ENCODE measurements around the gene PLCB1.

PLCB1 gene

GRCh38 chr20:8402798-8403197, 270.7 kb downstream of the PLCB1 start:
- Mint-ChIP-seq H3K4me1 (no peaks in the 10 kb centered on the region), H3K36me3 (no peaks in the 10 kb centered on the region), H3K27ac (no peak overlapping the region), H3K27me3 (no peaks in the 10 kb centered on the region), H3K9me3 (no peaks in the 10 kb centered on the region), H3K4me3 (no peak overlapping the region)

GRCh38 chr20:8404912-8405635, 273.0 kb downstream of the PLCB1 start:
- H3K27ac Mint-ChIP-seq, result no peak overlapping the region

GRCh38 chr20:8406391-8406790, 274.3 kb downstream of the PLCB1 start:
- H3K27me3 Mint-ChIP-seq, result no peaks in the 10 kb centered on the region
- no peak overlapping the region for H3K4me3 Mint-ChIP-seq
- no peaks in the 10 kb centered on the region for H3K9me3 Mint-ChIP-seq
- H3K36me3 Mint-ChIP-seq, result no peaks in the 10 kb centered on the region
- H3K4me1 Mint-ChIP-seq, result no peaks in the 10 kb centered on the region
- no peak overlapping the region for H3K27ac Mint-ChIP-seq

More at GRCh38 chr20:8404912-8405635, 273.0 kb downstream of the PLCB1 start:
- H3K4me3 Mint-ChIP-seq, result no peak overlapping the region
- H3K36me3 Mint-ChIP-seq, result no peaks in the 10 kb centered on the region
- no peaks in the 10 kb centered on the region for H3K9me3 Mint-ChIP-seq
- no peaks in the 10 kb centered on the region for H3K4me1 Mint-ChIP-seq
- no peaks in the 10 kb centered on the region for H3K27me3 Mint-ChIP-seq

- no peak overlapping the region for H3K4me3 Mint-ChIP-seq
- H3K27me3 Mint-ChIP-seq, result no peaks in the 10 kb centered on the region
- no peak overlapping the region for H3K27ac Mint-ChIP-seq
- H3K9me3 Mint-ChIP-seq, result no peaks in the 10 kb centered on the region
- H3K4me1 Mint-ChIP-seq, result no peaks in the 10 kb centered on the region
- H3K36me3 Mint-ChIP-seq, result no peaks in the 10 kb centered on the region
These were observed 276.7 kb downstream of the PLCB1 start for GRCh38 chr20:8408587-8409307.

GRCh38 chr20:8413691-8414090, 281.6 kb downstream of the PLCB1 start:
- Mint-ChIP-seq H3K36me3 (no peaks in the 10 kb centered on the region), H3K27ac (no peak overlapping the region), H3K9me3 (no peaks in the 10 kb centered on the region), H3K4me1 (no peaks in the 10 kb centered on the region), H3K4me3 (no peak overlapping the region), H3K27me3 (no peaks in the 10 kb centered on the region)

- Mint-ChIP-seq H3K27ac (no peak overlapping the region), H3K4me1 (no peaks in the 10 kb centered on the region), H3K4me3 (no peak overlapping the region), H3K27me3 (no peaks in the 10 kb centered on the region), H3K9me3 (no peaks in the 10 kb centered on the region), H3K36me3 (no peaks in the 10 kb centered on the region)
These were observed 282.7 kb downstream of the PLCB1 start for GRCh38 chr20:8414586-8415274.

GRCh38 chr20:8421981-8422380, 289.9 kb downstream of the PLCB1 start:
- Mint-ChIP-seq H3K27ac (no peak overlapping the region), H3K4me1 (no peaks in the 10 kb centered on the region), H3K4me3 (no peak overlapping the region), H3K27me3 (peaks cover 1% of the 10 kb centered on the region), H3K9me3 (no peaks in the 10 kb centered on the region), H3K36me3 (no peaks in the 10 kb centered on the region)

GRCh38 chr20:8423482-8423881, 291.4 kb downstream of the PLCB1 start:
- H3K36me3 Mint-ChIP-seq, result no peaks in the 10 kb centered on the region
- H3K4me3 Mint-ChIP-seq, result no peak overlapping the region
- H3K27ac Mint-ChIP-seq, result no peak overlapping the region
- no peaks in the 10 kb centered on the region for H3K9me3 Mint-ChIP-seq
- H3K27me3 Mint-ChIP-seq, result peaks cover 1% of the 10 kb centered on the region
- H3K4me1 Mint-ChIP-seq, result no peaks in the 10 kb centered on the region

- Mint-ChIP-seq H3K27ac (no peak overlapping the region), H3K4me3 (no peak overlapping the region), H3K27me3 (peaks cover 1% of the 10 kb centered on the region), H3K36me3 (no peaks in the 10 kb centered on the region), H3K4me1 (no peaks in the 10 kb centered on the region), H3K9me3 (no peaks in the 10 kb centered on the region)
These were observed 291.9 kb downstream of the PLCB1 start for GRCh38 chr20:8424010-8424409.

- Mint-ChIP-seq H3K36me3 (no peaks in the 10 kb centered on the region), H3K4me3 (no peak overlapping the region), H3K27me3 (peaks cover 1% of the 10 kb centered on the region), H3K9me3 (no peaks in the 10 kb centered on the region), H3K27ac (no peak overlapping the region), H3K4me1 (no peaks in the 10 kb centered on the region)
These were observed 292.9 kb downstream of the PLCB1 start for GRCh38 chr20:8425016-8425415.

GRCh38 chr20:8425802-8426201, 293.7 kb downstream of the PLCB1 start:
- Mint-ChIP-seq H3K27ac (no peak overlapping the region), H3K4me1 (no peaks in the 10 kb centered on the region), H3K36me3 (no peaks in the 10 kb centered on the region), H3K9me3 (no peaks in the 10 kb centered on the region), H3K4me3 (no peak overlapping the region), H3K27me3 (peaks cover 1% of the 10 kb centered on the region)

- H3K9me3 Mint-ChIP-seq, result no peaks in the 10 kb centered on the region
- peaks cover 1% of the 10 kb centered on the region for H3K27me3 Mint-ChIP-seq
- no peak overlapping the region for H3K27ac Mint-ChIP-seq
- H3K4me1 Mint-ChIP-seq, result no peaks in the 10 kb centered on the region
- H3K4me3 Mint-ChIP-seq, result no peak overlapping the region
- no peaks in the 10 kb centered on the region for H3K36me3 Mint-ChIP-seq
These were observed 295.5 kb downstream of the PLCB1 start for GRCh38 chr20:8427419-8428040.

- Mint-ChIP-seq H3K27ac (no peak overlapping the region), H3K36me3 (no peaks in the 10 kb centered on the region), H3K4me3 (no peak overlapping the region), H3K9me3 (no peaks in the 10 kb centered on the region), H3K27me3 (peaks cover under 1% of the 10 kb centered on the region), H3K4me1 (no peaks in the 10 kb centered on the region)
These were observed 296.9 kb downstream of the PLCB1 start for GRCh38 chr20:8428988-8429387.

- Mint-ChIP-seq H3K9me3 (no peaks in the 10 kb centered on the region), H3K27me3 (no peaks in the 10 kb centered on the region), H3K4me3 (no peak overlapping the region), H3K27ac (no peak overlapping the region), H3K4me1 (no peaks in the 10 kb centered on the region), H3K36me3 (no peaks in the 10 kb centered on the region)
These were observed 299.7 kb downstream of the PLCB1 start for GRCh38 chr20:8431538-8432434.
